Lower leg skin (tissue), 3 donors: ENCODE results near the gene IQSEC3.

Experiments
- CTCF ChIP-seq, 3 donors: fragments of 450-650 bp; IDR thresholded peaks; one replicate each; pipeline ENCODE4 v1.5.1; 2016; ENCODE audit warnings: antibody characterized with exemption in 3 of 3, mild to moderate bottlenecking in 3 of 3, moderate library complexity in 2 of 3
- POLR2A ChIP-seq, 2 donors: fragments of 450-650 bp; IDR thresholded peaks; one replicate each; pipeline ENCODE4 v1.6.1; 2016 to 2017; ENCODE audit warnings: antibody characterized with exemption in 2 of 2, mild to moderate bottlenecking in 1 of 2, moderate library complexity in 1 of 2

- TF ChIP-seq CTCF (IDR thresholded peaks at IDR 0.05), result no peak
- TF ChIP-seq POLR2A (IDR thresholded peaks at IDR 0.05), result no peak
Observed at GRCh38 chr12:91213-91612, 24.6 kb downstream of the IQSEC3 start.
